Activated CD8-positive, alpha-beta memory T cell treated with anti-CD3 and anti-CD28 coated beads for 48 hours (primary cell): ENCODE data around the gene ZNF714.

Experiments
- DNase-seq, 3 experiments: peaks; one replicate each; pipeline ENCODE4 v3.0.0-alpha.2; 2020; ENCODE audit warnings: low read depth in 2 of 3, low spot score in 2 of 3

The ZNF714 gene

GRCh38 chr19:21082011-21082975, at the start of gene ZNF714:
Gene ZNF714 (plus strand): TSS chr19:21082203. CDS start chr19:21098269, 16,066 bp downstream.
- DNase-seq = peak; percentile 7 to 69 (median 60)

- no peak for DNase-seq
Measured at GRCh38 chr19:21045028-21045427, 37.0 kb upstream of the ZNF714 start.

DNA sequence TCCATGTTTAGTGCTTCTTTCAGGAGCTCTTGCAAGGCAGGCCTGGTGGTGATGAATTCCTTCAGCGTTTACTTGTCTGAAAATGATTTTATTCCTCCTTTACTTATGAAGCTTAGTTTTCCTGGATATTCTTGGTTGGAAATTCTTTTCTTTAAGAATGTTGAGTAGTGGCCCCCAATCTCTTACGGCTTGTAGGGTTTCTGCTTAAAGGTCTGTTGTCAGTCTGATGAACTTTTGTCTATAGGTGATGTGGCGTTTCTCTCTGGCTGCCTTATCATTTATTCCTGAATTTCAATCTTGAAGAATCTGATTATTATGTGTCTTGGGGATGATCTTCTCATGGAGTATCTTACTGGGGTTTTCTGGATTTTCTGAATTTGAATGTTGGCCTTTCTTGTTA, 35.5 kb upstream of the ZNF714 start:
- no peak for DNase-seq

DNA sequence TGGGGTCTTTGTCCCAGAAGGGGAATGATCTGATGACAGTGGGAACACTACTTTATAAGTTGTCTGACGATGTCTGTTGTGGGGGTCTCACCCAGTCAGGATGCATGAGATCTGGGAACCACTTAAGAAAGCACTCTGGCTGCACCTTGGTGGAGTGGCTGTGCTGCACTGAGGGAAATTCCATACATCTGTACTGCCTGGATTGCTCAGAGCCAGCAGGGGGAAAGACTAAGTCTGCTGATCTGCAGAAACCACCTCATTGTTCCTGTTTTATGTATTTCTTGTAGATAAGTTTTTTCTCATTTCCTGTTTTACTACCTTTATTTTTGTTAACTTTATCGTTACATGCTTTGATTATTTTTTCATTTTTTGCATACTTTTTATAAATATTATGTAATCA, 34.3 kb upstream of the ZNF714 start:
- no peak for DNase-seq

DNA sequence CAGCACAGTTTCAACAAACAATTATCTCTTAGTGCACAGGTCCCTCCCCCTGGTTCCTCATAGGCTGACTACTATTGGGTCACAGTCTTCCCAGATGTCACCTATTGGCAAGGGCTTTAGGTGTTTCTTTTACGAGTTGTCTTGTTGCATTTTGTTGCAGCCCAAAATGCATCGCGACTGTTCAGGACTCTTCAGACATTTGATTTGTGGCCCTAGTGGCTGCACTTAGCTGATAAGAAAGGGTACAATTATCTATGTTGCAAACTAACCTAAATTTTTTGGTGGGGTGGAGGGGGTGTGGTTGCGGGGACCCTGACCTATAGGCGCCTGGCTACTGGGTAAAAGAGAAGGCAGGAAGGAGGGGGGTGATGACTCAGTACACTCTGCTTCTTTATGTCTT, 29.1 kb upstream of the ZNF714 start:
- DNase-seq = no peak

- no peak for DNase-seq
Measured at GRCh38 chr19:21065336-21065735, 16.7 kb upstream of the ZNF714 start.

- no peak for DNase-seq
Measured at GRCh38 chr19:21084343-21084742, 2.3 kb downstream of the ZNF714 start.

- DNase-seq = no peak
Measured at GRCh38 chr19:21087871-21088270, 5.9 kb downstream of the ZNF714 start.

DNA sequence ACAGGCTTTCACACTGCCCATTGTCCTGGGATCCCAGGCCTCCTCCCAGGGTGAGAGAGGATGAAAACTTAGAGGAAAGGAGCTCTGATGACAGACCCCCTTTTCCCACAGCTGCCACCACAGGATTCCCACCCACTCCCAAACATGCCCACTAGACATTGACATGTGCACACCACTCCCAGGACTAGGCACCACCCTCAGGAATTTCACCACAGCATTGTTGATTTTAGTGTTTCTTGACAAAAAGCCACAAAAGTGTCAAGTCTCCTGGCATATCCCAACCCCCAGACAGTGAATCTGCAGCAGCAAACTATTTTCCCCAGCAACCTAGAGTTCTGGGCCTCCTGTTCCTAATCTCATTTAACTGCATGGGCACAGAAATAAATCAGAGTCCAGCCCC, 10.1 kb downstream of the ZNF714 start:
- no peak for DNase-seq

- no peak for DNase-seq
Measured at GRCh38 chr19:21094347-21095025, 12.5 kb downstream of the ZNF714 start.

DNA sequence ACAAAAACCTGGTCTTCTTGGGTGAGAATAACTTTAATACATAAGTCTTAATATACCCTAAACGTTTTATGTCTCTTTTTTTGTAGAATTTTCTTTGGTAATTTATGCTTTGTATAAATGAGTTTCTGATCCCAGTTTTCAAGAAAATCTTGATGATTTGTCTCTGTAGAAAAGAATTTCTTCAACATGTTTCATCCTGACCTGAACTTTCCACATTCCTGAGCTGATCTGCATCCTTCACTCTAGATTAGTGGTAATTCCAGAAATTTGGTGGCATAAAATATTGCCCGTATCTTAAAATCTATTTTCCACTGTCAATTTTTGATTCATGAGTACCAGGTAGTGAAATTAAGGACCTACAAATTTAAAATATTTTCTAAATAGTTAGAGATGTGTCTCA, 16.3 kb downstream of the ZNF714 start:
- DNase-seq = no peak

DNA sequence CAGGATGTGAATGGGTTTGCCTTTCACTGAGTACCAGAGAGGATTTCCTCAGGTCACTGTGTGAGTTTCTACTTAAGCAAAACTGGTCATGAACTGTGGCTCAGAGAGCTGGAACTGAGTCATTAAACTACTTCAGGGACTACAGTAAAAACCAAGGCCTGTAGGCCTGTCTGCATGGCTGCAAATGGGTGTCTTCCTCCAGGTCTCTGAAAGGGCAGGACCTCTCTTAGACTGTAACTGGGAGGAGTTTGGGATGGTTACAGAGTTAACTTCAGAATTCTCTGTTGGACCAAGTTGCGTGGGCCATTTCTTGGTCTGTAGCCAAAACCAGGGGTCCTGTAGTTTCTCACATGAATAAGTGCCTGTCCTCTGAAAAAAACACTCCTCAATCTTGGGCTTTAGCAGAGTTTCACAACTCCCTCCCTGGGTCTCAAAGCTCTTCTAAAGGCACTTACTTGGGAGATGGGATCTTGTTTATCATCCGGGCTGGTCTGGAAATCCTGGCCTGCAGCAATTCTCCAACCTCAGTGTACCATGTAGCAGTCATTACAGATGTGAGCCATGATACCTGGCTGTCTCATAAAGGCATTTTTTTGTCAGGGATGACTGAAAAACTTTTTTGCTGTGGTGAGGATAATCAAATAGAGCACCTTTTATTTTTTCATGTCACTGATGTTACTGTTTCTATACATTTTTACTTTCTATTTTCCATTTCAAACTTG, 19.7 kb downstream of the ZNF714 start:
- no peak for DNase-seq

DNA sequence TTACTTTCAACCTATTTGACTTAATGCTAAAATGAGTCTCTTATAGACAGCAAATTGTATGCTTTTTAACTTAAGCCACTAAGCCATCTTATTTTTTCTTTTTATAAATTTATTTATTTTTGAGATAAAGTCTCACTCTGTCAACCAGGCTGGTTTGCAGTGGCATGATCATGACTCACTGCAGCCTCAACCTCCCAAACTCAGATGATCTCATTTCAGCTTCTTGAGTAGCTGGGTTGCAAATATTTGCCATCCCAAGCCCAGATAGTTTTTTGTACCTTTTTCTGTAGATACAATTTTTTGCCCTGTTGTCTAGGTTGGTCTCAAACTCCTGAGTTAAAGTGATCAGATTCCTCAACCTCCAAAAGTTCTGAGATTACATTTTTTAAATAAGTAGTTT, 27.1 kb downstream of the ZNF714 start:
- no peak for DNase-seq

DNA sequence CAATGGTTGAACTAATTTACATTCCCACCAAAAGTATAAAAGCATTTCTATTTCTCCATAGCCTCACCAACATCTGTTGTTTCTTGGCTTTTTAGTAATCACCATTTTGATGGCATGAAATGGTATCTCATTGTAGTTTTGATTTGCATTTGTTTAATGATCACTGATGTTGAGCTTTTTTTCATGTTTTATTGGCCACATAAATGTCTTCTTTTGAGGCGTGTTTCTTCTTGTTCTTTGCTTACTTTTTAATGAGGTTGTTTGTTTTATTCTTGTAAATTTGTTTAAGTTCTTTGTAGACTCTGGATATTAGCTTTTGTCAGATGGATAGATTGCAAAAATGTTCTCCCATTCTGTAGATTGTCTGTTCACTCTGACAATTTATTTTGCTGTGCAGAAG, 28.2 kb downstream of the ZNF714 start:
- DNase-seq = no peak

DNA sequence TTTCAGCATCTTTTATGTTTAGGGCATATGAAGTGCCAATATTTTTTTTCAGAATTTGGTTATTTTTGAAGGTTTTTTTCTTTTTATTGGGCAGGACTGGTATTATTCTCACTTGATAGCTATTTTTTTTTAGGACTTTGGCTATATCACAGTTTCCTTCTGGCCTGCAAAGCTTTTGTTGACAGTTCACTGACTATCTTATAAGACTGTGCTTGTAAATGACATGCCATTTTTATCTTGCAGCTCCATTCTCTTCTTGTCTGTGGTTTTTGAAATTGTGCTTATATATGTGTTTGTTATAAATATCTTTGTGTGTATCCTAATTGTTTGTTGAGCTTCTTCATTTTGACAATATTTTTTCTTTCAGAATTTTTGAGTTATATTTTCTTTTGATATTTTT, 33.4 kb downstream of the ZNF714 start:
- no peak for DNase-seq

GRCh38 chr19:21117041-21117907, 35.3 kb downstream of the ZNF714 start:
- no peak for DNase-seq

DNA sequence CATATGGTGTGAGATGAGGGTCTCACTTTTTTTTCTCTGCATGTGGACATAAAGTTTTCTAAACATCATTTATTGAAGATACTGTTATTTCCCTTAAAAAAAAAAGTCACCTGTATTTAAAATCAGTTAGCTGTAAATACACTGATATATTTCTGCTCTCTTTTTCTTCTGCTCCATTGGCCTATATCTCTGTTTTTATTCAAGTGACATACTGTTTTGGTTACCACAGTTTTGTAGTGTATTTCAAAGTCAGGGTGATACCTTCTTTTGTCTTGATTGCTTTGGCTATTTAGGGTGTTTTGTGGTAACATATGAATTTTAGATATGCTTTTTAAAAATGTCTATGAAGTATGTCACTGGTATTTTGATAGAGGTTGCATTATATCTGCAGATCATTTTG, 44.1 kb downstream of the ZNF714 start:
- no peak for DNase-seq

DNA sequence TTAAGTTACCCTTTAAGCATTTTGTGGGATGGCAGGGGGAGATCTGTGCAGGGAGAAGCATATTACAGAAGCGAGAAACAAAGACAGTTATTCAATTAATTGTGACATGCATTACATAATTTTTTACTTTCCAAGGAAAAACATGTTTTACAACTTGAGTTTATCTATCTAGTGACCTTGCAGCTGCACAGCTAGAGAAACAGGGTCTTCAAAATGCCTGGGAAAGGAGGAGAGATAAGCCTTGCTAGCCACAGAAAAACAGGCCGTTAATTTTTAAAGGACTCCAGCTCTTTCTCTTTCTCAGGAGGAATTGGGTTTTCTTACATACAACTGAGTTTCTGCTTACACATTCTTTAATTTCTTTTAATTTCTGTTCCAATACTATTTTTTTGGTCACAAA, 45.0 kb downstream of the ZNF714 start:
- no peak for DNase-seq

GRCh38 chr19:21127898-21128297, 45.9 kb downstream of the ZNF714 start:
- DNase-seq = no peak

DNA sequence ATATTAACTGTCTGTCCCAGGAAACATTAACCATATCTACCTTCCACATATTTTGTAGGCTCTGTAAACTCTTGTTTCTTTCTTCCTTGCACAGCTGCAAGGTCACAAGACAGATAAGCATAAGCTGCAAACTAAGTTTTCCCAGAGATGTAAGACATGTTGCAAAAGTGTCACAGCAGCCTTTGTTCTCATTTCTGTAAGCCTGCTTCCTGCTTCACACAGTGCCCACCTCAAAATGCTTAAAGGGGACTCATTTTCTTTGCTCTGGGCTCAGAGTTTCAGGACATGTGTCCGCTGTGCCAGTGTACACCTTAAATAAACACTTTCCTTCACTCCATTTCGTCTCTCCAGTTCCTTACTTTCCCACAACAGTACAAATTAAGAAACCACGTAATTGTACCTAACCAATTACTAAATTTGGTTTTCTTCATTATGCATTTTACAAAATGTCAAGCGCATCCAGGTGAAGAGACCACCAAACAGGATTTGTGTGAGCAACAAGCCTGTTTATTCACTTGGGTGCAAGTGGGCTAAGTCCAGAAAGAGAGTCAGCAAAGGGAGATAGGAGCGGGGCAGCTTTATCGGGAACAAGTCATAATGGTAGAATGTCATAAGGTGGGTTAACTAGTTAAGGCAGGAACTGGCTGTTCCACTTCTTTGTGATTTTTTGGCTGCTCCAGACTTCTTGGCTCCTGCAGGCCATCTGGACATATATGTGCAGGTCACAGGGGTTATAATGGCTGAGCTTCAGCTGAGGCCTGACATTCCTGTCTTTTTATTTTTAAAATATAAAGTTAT, 47.1 kb downstream of the ZNF714 start:
- DNase-seq = no peak
